Psoas muscle (tissue), 8 donors: ENCODE results near the gene ACOX3. TPM values are rescaled to one million over a fixed set of nuclear protein-coding genes. Genes with fewer than 3 reads are reported as not detected.

Experiments
- ATAC-seq, 4 donors: fragments of 200-7000 bp; cut with Tn5 transposase; one replicate each; pipeline ENCODE4 v1.9.1; 2020; ENCODE audit warnings: moderate library complexity in 3 of 4, mild to moderate bottlenecking in 2 of 4
- DNase-seq, 2 donors: peaks; one replicate each; pipeline ENCODE4 v3.0.0-alpha.2; 2020
- H3K27ac ChIP-seq: fragments of 200-600 bp; one replicate; pipeline ENCODE4 v1.8.0; 2022
- H3K27me3 ChIP-seq, 3 donors: fragments of 200-600 bp in 1 of 3; one replicate each; pipeline versions ENCODE4 v1.6.1 to v1.8.0; 2013 to 2022; ENCODE audit warnings: low read length in 2 of 3, mild to moderate bottlenecking in 2 of 3, moderate library complexity in 1 of 3; ENCODE audit not compliant: insufficient read depth in 3 of 3
- H3K36me3 ChIP-seq, 2 donors: fragments of 200-600 bp in 1 of 2; one replicate each; pipeline versions ENCODE4 v1.6.1 to v1.8.0; 2013 to 2022; ENCODE audit warnings: low read depth in 1 of 2, mild to moderate bottlenecking in 1 of 2, moderate library complexity in 1 of 2; ENCODE audit not compliant: insufficient read depth in 1 of 2
- H3K4me1 ChIP-seq: fragments of 200-600 bp; one replicate; pipeline ENCODE4 v1.8.0; 2022
- H3K4me3 ChIP-seq: fragments of 200-600 bp; one replicate; pipeline ENCODE4 v1.8.0; 2022; ENCODE audit warnings: mild to moderate bottlenecking
- H3K9me3 ChIP-seq: fragments of 200-600 bp; one replicate; pipeline ENCODE4 v1.8.0; 2022
- CTCF ChIP-seq: fragments of 200-600 bp; IDR thresholded peaks from one replicate; pipeline ENCODE4 v1.8.0; 2022; ENCODE audit warnings: antibody characterized with exemption
- WGBS, 3 donors: extraction: QIAGEN DNeasy Blood & Tissue Kit; methylation state at CpG; one replicate each; pipeline versions ENCODE4 v1.1.6 to v1.1.7; 2013; 5-methylcytosine and 5-hydroxymethylcytosine counted together
- intact Hi-C, 2 donors: fragments of 100-400 bp; cut with DNase I; formaldehyde crosslinking; loops; one replicate each; pipeline versions ENCODE4 v1.11.0 to v1.14.2; 2022
- polyA plus RNA-seq, 3 donors: library from polyadenylated mRNA; stranded (reverse); fragments of 200-250 nt; gene quantifications; one replicate each; pipeline ENCODE4 v1.2.3, GENCODE V29; 2013
- total RNA-seq, 4 donors: library from RNA; stranded (reverse); fragmentation: NEBNext Ultra II Directional in 2 of 4; extraction: Animal tissue kit (Norgen Biotek cat#: 25700) in 2 of 4; gene quantifications; one replicate each; pipeline versions ENCODE4 v1.2.1 to v1.2.4, GENCODE V29; 2021 to 2023
- donor health status: healthy with polysubstance abuse.
- donor health status: DM: no; HTN: no; CAD: no; lungs with moderate emphysema.
- donor health status: Bipolar disorder and iron deficiency.
- donor health status: healthy.
- donor health status: DM: yes; HTN: yes; CAD: no.
- donor health status: DM: no; HTN: no; CAD: no.
- donor health status: DM: no; HTN: no; CAD: no.
- donor health status: DM: yes; HTN: yes; CAD: no.

ACOX3 gene
- total and polyA plus RNA-seq, 7 donors = 5.6 to 18.8 (median 10.8) TPM

DNA sequence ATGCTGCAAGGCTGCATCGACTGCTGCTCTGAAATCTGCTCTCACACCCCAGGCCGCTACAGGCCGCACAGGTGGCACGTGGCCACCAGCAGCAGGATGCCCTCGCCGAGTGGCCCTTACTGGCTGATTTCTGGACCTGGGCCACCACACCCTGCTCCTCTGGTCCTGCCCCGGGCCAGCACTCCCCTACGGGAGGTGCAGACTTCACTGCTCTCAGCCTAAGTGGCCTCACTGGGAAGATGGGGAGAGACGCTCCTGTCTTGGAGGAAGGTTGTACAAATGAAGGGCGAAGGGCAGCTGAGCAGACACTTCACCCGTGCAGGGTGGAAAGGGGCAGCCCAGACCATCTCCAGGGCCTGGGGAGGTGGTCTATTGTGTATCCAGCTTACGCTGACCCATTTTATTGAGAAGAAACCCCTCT, 72.5 kb downstream of the ACOX3 start:
- H3K4me1 ChIP-seq = no peaks in the 10 kb centered on the region
- TF ChIP-seq CTCF = no peak
- no peaks in the 10 kb centered on the region for H3K9me3 ChIP-seq
- no peak overlapping the region for H3K27ac ChIP-seq
- no peak overlapping the region for H3K4me3 ChIP-seq
- intact Hi-C loops = no loop called here
- 86 to 90% (median 87%) methylated on average over 12 of the region's 12 CpGs for WGBS, 3 donors
- peak in 1 of 2 donors; percentile 31 for DNase-seq
- peaks cover 0 to 25% of the 10 kb centered on the region in 2 donors for H3K36me3 ChIP-seq
- no peaks in the 10 kb centered on the region for H3K27me3 ChIP-seq
- ATAC-seq = no peak

DNA sequence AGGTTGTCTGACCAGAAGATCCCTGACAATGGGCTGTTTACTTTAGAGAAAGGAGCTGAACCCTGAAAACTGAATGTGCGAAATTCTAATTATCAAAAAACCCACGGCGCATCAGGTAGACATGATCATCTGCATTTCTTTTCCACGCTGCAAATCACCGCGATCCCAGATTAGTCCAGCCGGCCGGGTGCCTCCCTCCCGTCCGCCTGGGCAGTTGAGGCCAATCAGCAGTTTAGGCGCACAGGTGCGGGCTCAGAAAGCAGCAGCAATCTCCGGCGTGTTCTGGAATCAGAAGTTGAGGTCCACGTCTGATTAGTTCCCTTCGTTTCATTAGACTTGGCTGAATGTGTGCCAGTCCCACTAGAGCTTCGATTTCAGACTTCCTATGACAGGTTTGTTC, 73.9 kb downstream of the ACOX3 start:
- H3K36me3 ChIP-seq = peaks cover 0 to 25% of the 10 kb centered on the region in 2 donors
- no peak for ATAC-seq
- no peaks in the 10 kb centered on the region for H3K9me3 ChIP-seq

GRCh38 chr4:8365951-8366350, 74.6 kb downstream of the ACOX3 start:
- H3K27ac ChIP-seq = no peak overlapping the region
- H3K9me3 ChIP-seq = no peaks in the 10 kb centered on the region
- no peak overlapping the region for H3K4me3 ChIP-seq
- 88 to 91% (median 90%) methylated on average over 11 of the region's 11 CpGs for WGBS, 3 donors
- intact Hi-C loops = no loop called here
- peaks cover 0 to 25% of the 10 kb centered on the region in 2 donors for H3K36me3 ChIP-seq
- ATAC-seq (no peak), DNase-seq (peak in 1 of 2 donors; percentile 27)
- no peaks in the 10 kb centered on the region for H3K4me1 ChIP-seq
- no peak for TF ChIP-seq CTCF
- no peaks in the 10 kb centered on the region for H3K27me3 ChIP-seq

More for the DNA sequence above, 73.9 kb downstream of the ACOX3 start:
- no peak for TF ChIP-seq CTCF
- intact Hi-C loops = no loop called here
- no peaks in the 10 kb centered on the region for H3K4me1 ChIP-seq
- DNase-seq = peak; percentile 6 to 18
- no peak overlapping the region for H3K4me3 ChIP-seq
- no peak overlapping the region for H3K27ac ChIP-seq
- H3K27me3 ChIP-seq = no peaks in the 10 kb centered on the region
- WGBS, 3 donors = 87 to 89% (median 88%) methylated on average over 17 of the region's 17 CpGs

- intact Hi-C loops = no loop called here
- no peak for TF ChIP-seq CTCF
- ATAC-seq = no peak
- Histone ChIP-seq H3K4me1 (no peaks in the 10 kb centered on the region), H3K9me3 (no peaks in the 10 kb centered on the region), H3K4me3 (no peak overlapping the region), H3K36me3 (peaks cover 0 to 25% of the 10 kb centered on the region in 2 donors), H3K27ac (no peak overlapping the region), H3K27me3 (no peaks in the 10 kb centered on the region)
- DNase-seq = peak in 1 of 2 donors; percentile 20
- WGBS, 3 donors = 90 to 92% (median 91%) methylated on average over 13 of the region's 13 CpGs
These were observed 75.2 kb downstream of the ACOX3 start for GRCh38 chr4:8365353-8365752.

- ATAC-seq = no peak
- Histone ChIP-seq H3K9me3 (no peaks in the 10 kb centered on the region), H3K27ac (no peak overlapping the region), H3K36me3 (peaks cover 0 to 24% of the 10 kb centered on the region in 2 donors), H3K4me1 (no peaks in the 10 kb centered on the region), H3K4me3 (no peak overlapping the region), H3K27me3 (no peaks in the 10 kb centered on the region)
- WGBS, 3 donors = 94 to 96% (median 95%) methylated on average over 12 of the region's 12 CpGs
- intact Hi-C loops = no loop called here
- DNase-seq = peak; percentile 1 to 14
- TF ChIP-seq CTCF = no peak
These were observed 75.6 kb downstream of the ACOX3 start for GRCh38 chr4:8364848-8365350.
